ENCODE data around the gene IL25.
"Not testable (repeated sequence)": the region's sequence is repeated elsewhere in the genome, so short reads cannot be mapped to it uniquely, and the experiment has no call there.

Gene IL25

DNA sequence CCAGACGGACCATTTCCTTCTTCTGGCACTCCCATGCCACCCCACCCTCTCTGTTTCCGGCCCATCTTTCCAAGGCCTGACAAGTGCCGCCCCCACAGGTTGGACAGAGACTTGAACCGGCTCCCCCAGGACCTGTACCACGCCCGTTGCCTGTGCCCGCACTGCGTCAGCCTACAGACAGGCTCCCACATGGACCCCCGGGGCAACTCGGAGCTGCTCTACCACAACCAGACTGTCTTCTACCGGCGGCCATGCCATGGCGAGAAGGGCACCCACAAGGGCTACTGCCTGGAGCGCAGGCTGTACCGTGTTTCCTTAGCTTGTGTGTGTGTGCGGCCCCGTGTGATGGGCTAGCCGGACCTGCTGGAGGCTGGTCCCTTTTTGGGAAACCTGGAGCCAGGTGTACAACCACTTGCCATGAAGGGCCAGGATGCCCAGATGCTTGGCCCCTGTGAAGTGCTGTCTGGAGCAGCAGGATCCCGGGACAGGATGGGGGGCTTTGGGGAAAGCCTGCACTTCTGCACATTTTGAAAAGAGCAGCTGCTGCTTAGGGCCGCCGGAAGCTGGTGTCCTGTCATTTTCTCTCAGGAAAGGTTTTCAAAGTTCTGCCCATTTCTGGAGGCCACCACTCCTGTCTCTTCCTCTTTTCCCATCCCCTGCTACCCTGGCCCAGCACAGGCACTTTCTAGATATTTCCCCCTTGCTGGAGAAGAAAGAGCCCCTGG is 3.1 kb downstream of the IL25 start:
- DNase-seq (ENCODE audit: low read depth), result no peak

- no peak for DNase-seq (ENCODE audit: low read depth)
Observed at GRCh38 chr14:23376482-23377197, 4.0 kb downstream of the IL25 start, which contains the start of gene CMTM5. Gene CMTM5, plus strand, starts transcription at chr14:23377046. Its CDS starts 206 bp downstream, at chr14:23377252.

DNA sequence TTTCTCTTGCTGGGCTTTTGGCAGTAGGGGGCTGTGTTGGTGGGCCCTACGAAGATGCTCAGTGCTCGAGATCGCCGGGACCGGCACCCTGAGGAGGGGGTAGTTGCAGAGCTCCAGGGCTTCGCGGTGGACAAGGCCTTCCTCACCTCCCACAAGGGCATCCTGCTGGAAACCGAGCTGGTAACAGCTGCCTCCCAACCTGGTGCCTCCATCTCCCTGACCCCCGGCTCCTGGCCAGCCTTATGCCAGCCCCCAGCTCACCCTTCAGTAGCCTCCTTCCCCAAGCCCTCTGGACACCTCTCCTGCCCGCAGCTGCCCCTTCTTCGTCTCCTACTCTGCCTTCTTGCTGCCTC is 4.6 kb downstream of the IL25 start:
- no peak for DNase-seq (ENCODE audit: low read depth)

DNA sequence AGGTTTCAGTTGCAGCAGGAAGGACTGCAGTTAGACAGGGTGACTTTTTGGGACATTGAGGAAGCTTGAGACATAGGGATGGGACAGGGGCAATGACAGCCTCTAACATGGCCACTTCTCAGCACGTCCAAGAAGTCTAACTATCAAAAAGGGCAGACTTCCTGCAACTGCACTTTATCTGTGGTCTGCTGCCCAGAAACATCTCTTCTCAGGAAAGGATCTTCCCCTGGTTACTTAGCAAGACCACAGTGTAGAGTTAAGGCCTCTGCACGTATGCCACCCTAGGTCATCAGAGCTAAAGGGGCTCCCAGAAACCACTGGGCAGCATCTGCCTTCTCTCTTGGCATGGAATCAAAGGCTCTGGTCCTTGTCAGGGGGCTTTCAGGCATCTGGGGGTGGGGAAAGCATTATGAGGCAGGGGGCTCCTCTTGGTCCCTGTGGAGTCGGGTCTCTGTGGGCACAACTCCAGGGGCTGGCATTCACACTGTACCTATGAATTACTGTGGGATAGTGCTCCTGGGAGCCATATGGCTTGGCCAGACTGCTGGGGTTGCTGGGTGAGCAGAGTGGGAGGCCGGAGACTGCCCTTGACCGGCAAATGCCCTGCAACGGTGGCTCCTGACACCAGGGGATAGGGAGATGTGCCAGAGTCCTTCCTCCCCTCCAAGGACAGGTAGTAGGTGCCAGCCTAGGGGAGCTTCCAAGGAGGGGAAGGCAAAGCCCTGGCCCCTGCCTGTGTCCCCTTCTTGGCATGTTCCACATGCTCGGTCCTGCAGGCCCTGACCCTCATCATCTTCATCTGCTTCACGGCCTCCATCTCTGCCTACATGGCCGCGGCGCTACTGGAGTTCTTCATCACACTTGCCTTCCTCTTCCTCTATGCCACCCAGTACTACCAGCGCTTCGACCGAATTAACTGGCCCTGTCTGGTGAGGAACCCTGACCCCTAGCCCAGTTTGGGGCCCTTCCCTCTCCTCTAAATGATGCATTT is 5.3 kb downstream of the IL25 start:
- no peak for DNase-seq (ENCODE audit: low read depth)

DNA sequence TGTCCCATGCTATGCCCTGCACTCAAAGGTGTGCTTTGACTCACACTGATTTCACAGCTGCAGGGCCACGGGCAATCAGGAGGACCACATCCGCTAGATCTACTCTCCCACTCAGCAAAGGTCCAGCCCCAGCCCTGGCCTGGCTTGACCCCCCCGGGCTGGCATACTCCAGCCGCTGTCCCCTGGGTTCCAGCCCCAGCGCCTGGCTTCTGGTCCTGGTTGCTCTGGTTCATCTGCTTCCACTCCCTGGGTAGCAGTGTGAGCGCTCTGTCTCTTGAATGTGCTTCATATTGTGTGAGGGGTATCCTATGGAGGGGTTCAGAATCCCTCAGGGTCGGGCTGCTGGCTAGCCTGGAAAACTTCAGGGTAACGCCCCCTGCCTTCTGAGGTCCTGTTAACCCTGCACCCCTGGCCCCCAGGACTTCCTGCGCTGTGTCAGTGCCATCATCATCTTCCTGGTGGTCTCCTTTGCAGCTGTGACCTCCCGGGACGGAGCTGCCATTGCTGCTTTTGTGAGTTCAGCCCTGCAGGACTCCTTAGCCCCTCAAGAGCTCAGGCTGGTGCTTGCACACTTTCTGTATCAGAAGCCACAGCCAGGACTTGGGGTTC is 6.1 kb downstream of the IL25 start:
- DNase-seq (ENCODE audit: low read depth), result no peak

DNA sequence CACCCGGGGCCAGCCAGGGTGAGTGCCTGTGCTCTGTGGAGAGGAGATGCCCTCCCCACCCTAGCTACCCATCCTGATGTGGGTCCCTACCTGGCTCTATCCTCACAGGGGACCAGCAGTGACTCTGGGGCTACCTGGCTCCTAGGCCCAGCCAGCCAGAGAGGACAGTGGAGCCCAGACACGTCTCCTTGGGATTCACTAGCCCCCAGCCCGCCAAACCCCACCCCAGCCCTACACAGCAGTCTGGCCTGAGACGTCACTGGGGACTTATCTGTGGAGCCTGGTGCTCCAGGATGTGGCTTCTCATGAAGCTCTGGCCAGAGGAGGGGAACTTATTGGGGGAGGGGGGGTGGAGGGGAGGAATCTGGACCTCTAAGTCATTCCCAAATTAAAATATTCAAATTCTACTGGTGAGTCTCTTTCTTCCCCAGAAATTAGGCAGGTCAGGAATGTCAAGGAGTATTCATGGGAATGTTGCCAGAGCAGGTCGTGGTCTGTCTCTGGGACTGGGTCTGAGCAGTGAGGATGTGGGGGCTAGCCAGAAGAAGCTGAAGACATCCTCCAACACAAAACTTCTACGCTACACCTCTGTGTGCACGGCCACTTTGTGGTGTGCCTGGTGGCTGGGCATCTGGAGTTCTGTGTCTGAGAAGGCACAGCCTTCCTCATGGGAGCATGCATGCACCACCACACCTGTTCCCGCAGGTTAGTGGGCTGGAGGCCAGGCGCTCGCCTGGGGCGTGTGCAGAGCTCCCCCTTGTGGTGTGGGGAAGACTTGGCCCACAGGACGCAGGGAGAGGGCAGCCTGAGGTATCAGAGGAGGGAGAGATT is 7.0 kb downstream of the IL25 start:
- peak; percentile 37 for DNase-seq (ENCODE audit: low read depth)

DNA sequence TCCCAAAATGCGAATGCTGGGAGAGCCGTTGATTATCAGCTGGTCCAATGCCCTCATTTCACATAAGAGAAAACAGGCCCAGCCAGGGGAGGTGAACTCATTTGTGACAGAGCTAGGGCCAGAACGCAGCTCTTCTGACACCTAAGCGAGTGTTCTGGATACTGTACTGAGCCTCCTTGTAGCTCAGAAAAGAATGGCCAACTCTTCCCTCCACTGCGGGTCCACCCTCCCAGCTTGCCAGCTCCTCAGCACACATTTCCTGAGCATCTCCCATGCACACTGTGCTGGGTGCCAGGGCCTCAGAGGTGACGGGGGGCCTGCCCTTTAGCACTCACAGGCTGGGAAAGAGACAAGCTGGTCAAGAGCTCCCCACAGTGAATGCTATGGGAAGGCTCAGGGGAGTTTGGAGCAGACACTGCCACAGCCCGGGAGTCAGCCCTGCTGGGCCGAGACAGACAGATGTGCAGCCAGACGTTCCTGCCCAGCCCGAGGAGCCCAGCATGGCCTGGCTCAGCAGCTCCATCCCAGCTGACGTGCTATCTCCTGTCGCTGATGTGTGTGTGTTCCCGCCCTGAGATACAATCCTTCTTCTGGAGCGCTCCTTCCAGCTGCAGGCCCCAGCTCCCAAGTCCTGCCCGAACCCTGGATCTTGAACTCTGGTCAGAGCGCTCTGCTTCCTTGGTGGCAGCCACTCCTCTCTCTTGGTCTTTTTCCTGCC is 7.7 kb downstream of the IL25 start:
- no peak for DNase-seq (ENCODE audit: low read depth)

GRCh38 chr14:23380976-23381375 is 8.4 kb downstream of the IL25 start:
- DNase-seq (ENCODE audit: low read depth), result no peak

GRCh38 chr14:23381871-23382270 is 9.3 kb downstream of the IL25 start:
- no peak for DNase-seq (ENCODE audit: low read depth)

- DNase-seq (ENCODE audit: low read depth), result no peak
Observed at GRCh38 chr14:23382276-23382675, 9.7 kb downstream of the IL25 start.

DNA sequence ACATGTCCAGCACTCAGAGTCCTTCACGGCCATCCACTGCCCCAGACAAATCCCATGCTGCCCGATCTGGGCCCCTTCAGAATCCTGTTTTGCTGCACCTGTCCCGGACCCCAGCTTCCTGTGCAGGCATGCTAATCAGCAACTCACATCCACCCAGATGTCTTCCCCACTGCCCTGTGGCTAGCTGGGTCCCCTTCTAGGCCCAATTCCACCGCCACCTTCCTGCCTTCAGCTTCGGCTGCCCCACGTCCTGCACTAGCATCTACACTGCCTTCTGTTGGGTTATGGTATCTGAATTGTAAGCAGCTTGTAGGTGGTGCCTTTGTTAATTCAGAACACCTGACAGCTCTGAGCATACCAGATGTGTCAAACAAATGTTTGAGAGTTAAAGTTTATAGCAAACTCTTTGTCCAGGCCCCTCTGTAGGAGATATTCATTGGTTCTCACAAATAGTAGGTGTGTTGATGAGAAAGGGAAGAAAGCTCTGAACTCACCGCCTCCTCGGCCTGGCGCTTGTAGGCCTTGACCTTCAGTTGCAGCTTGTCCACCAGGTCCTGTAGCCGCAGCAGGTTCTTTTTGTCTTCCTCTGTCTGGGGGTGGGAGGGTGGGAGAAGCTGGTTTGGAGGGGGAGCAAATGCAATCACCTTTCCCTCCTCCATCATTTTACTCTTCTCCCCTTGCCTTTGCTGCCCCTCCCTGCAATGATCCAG is 10.3 kb downstream of the IL25 start:
- DNase-seq (ENCODE audit: low read depth), result no peak

GRCh38 chr14:23384364-23385080 is 11.9 kb downstream of the IL25 start:
- DNase-seq (ENCODE audit: low read depth), result no peak

DNA sequence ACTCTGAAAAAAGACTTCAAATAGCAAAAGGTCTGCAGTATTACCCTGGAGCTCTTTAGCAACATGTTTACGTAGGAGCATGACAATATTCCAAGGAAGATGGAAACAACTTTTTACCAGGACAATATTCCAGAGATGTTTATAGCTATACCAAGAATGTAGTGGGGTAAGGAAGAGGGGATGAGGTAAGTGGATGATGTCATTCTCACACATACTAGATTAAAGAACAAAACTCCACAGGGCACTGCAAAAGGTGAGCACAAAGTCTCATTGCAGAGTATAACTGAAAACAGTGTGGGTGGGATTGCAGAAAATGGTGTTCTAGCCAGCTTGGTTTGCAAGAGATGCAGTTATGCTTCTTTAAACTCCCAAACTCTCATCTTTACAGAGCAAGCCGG is 12.6 kb downstream of the IL25 start:
- DNase-seq (ENCODE audit: low read depth), result no peak

DNA sequence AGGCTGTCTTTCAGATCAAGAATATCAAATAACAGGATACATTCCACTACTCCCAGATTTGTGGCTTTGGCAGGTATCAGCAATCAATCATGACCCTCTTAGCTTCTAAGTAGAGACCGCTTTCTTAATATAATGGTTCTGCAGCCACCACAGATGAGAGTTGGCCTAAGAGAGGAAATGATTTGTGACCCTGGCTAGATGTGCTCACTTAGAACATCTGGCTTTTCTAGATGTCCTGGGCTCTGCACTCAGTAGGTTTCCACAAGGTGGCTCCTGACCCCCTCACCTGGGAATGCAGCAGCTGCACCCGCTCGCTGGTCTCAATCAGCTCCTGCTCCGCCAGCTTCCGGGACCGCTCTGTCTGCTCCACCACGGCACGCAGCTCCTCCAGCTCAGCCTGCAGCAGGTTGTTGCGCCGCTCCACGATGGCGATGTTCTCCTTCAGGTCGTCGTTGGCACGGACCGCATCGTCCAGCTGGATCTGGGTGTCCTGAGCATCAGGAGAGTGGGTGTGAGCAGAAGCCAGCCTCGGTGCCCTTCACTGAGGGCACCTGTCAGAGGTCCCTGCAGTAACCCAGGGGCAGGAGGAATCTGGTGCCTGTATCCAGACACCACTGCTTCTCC is 13.1 kb downstream of the IL25 start:
- DNase-seq (ENCODE audit: low read depth), result no peak

DNA sequence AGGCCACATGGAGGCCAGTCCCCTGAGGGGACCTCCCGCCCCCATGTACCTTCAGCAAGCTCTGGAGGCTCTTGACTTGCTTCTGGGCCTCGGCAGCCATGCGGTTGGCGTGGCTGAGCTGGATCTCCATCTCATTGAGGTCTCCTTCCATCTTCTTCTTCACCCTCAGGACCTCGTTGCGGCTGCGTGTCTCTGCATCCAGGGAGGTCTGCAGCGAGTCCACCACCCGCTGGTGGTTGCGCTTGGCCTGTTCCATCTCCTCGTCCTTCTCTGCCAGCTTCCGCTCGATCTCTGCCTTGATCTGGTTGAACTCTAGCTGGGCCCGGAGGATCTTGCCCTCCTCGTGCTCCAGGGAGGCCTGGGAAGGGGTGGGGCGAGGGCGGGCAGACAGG is 13.7 kb downstream of the IL25 start:
- DNase-seq (ENCODE audit: low read depth), result not testable (repeated sequence)

GRCh38 chr14:23386999-23387398 is 14.4 kb downstream of the IL25 start:
- no peak for DNase-seq (ENCODE audit: low read depth)

GRCh38 chr14:23387916-23388882 is 15.6 kb downstream of the IL25 start:
- no peak for DNase-seq (ENCODE audit: low read depth)

DNA sequence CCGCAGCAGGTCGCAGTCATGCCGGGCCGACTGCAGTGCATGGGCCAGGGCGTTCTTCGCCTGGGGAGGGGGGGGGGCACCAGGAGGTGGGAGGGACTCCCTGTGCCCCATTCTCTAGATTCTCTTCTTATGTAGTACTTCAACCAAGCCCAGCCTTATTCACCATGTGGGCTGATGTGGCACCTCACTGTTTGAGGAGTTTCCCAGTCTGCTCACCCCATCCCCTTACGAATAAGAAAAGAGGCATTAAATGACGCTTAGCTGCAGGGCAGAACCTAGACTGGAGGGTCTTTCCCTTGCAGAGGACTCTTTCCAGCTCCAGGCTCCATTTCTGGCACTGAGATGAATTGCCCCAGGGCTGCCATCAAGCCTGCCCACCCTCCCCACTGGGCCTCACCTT is 16.4 kb downstream of the IL25 start:
- no peak for DNase-seq (ENCODE audit: low read depth)

Data from stimulated activated CD8-positive, alpha-beta memory T cell treated with anti-CD3 and anti-CD28 coated beads, Interleukin-12 subunit alpha, Interleukin-12 subunit beta, amount 100 ng/mL, for 4 hours (primary cell).